ENCODE results near the gene BAAT.

Gene BAAT

GRCh38 chr9:101414839-101415238 lies 30.0 kb upstream of the BAAT start:
- TF ChIP-seq GATA2 (IDR thresholded peaks at IDR 0.05; ENCODE audit: low read depth, low read length) (no peak), GATA3 (IDR thresholded peaks at IDR 0.05; ENCODE audit: low read depth, low read length) (no peak)

- TF ChIP-seq GATA2 (IDR thresholded peaks at IDR 0.05; ENCODE audit: low read depth, low read length) (no peak), GATA3 (IDR thresholded peaks at IDR 0.05; ENCODE audit: low read depth, low read length) (no peak)
These were observed 24.3 kb upstream of the BAAT start for GRCh38 chr9:101409079-101409477.

- TF ChIP-seq GATA3 (IDR thresholded peaks at IDR 0.05; ENCODE audit: low read depth, low read length) (no peak), GATA2 (IDR thresholded peaks at IDR 0.05; ENCODE audit: low read depth, low read length) (no peak)
These were observed 23.7 kb upstream of the BAAT start for GRCh38 chr9:101408374-101409078.

- no peak for TF ChIP-seq GATA2 (IDR thresholded peaks at IDR 0.05; ENCODE audit: low read depth, low read length)
- no peak for TF ChIP-seq GATA3 (IDR thresholded peaks at IDR 0.05; ENCODE audit: low read depth, low read length)
These were observed 18.9 kb upstream of the BAAT start for GRCh38 chr9:101403516-101404285.

GRCh38 chr9:101400120-101400519 lies 15.3 kb upstream of the BAAT start:
- TF ChIP-seq GATA2 (IDR thresholded peaks at IDR 0.05; ENCODE audit: low read depth, low read length) = no peak
- no peak for TF ChIP-seq GATA3 (IDR thresholded peaks at IDR 0.05; ENCODE audit: low read depth, low read length)

- TF ChIP-seq GATA2 (IDR thresholded peaks at IDR 0.05; ENCODE audit: low read depth, low read length) (no peak), GATA3 (IDR thresholded peaks at IDR 0.05; ENCODE audit: low read depth, low read length) (no peak)
These were observed 14.8 kb upstream of the BAAT start for GRCh38 chr9:101399643-101399970.

- TF ChIP-seq GATA3 (IDR thresholded peaks at IDR 0.05; ENCODE audit: low read depth, low read length) = no peak
- no peak for TF ChIP-seq GATA2 (IDR thresholded peaks at IDR 0.05; ENCODE audit: low read depth, low read length)
These were observed 14.3 kb upstream of the BAAT start for GRCh38 chr9:101398930-101399642.

- no peak for TF ChIP-seq GATA3 (IDR thresholded peaks at IDR 0.05; ENCODE audit: low read depth, low read length)
These were observed 13.5 kb upstream of the BAAT start, which contains the start of the genes MRPL50 and ZNF189 for GRCh38 chr9:101398068-101398929. MRPL50 (minus strand) TSS chr9:101398618; CDS start chr9:101398592, 26 bp downstream. ZNF189 (plus strand) TSS chr9:101398851; CDS start chr9:101399157, 306 bp downstream.

- TF ChIP-seq GATA2 (IDR thresholded peaks at IDR 0.05; ENCODE audit: low read depth, low read length) (no peak), GATA3 (IDR thresholded peaks at IDR 0.05; ENCODE audit: low read depth, low read length) (no peak)
These were observed 12.9 kb upstream of the BAAT start for GRCh38 chr9:101397746-101398067.

- TF ChIP-seq GATA3 (IDR thresholded peaks at IDR 0.05; ENCODE audit: low read depth, low read length) = no peak
These were observed 9.9 kb upstream of the BAAT start for GRCh38 chr9:101394687-101395086.

- TF ChIP-seq GATA3 (IDR thresholded peaks at IDR 0.05; ENCODE audit: low read depth, low read length) (no peak), GATA2 (IDR thresholded peaks at IDR 0.05; ENCODE audit: low read depth, low read length) (no peak)
These were observed 8.3 kb upstream of the BAAT start for GRCh38 chr9:101393135-101393534.

GRCh38 chr9:101388507-101388993 lies 3.7 kb upstream of the BAAT start:
- TF ChIP-seq GATA3 (IDR thresholded peaks at IDR 0.05; ENCODE audit: low read depth, low read length) = no peak

GRCh38 chr9:101387871-101388506 lies 3.2 kb upstream of the BAAT start:
- TF ChIP-seq GATA2 (IDR thresholded peaks at IDR 0.05; ENCODE audit: low read depth, low read length) (no peak), GATA3 (IDR thresholded peaks at IDR 0.05; ENCODE audit: low read depth, low read length) (no peak)
